ENCODE measurements around the gene SPATA6.
"Not testable (repeated sequence)": the region's sequence is repeated elsewhere in the genome, so short reads cannot be mapped to it uniquely, and the experiment has no call there.

GRCh38 chr1:48294094-48294493 is 177.9 kb downstream of the SPATA6 start:
- not testable (repeated sequence) for TF ChIP-seq CTCF (conservative IDR thresholded peaks at IDR 0.05 in 1 of 2, IDR thresholded peaks at IDR 0.05 in 1 of 2; ENCODE audit: low read depth in 1 of 2, low read length in 2 of 2); EZH2 (IDR thresholded peaks at IDR 0.05; ENCODE audit: low read length, missing control alignments)

Data from fibroblast of lung (primary cell).